Fibroblast of skin of right biceps (primary cell): ENCODE data around the gene GEMIN5.

Experiments used
- DNase-seq: peaks from one replicate; pipeline ENCODE4 v3.0.0-alpha.2; 2013

The GEMIN5 gene

DNA sequence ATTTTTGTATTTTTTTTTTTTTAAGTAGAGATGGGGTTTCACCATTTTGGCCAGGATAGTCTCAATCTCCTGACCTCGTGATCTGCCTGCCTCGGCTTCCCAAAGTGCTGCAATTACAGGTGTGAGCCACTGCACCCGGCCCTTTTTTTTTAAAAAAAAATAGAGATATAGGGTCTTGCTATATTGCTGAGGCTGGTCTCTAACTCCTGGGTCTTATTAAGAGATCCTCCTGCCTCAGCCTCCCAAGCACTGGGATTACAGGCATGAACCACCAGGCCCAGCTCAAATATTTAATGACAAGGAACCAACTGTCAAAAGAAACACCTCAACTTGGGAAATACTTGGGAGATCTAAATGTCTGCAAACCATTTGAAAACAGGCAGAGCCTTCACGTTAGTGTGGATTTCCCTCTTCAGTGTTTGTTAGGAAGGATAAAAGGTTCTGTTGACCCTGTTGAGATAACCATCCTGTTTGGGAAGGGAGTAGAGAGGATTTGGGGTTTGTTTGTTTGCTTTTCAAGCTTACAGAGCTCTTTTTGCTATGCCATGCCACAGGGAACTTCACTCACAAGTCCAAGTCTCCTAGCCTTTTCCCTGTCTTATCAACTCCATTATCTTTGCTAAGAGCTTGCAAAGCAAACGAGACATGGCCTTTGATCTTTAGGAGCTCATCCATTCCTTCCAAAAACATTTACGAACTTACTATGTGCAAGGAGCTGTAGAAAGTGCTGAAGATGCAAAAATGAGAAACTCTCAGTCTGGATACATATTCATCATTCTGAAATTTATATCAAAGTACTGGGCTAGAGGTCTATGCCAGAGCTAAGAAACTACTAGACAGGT lies 95.1 kb downstream of the GEMIN5 start:
- DNase-seq: no peak

DNA sequence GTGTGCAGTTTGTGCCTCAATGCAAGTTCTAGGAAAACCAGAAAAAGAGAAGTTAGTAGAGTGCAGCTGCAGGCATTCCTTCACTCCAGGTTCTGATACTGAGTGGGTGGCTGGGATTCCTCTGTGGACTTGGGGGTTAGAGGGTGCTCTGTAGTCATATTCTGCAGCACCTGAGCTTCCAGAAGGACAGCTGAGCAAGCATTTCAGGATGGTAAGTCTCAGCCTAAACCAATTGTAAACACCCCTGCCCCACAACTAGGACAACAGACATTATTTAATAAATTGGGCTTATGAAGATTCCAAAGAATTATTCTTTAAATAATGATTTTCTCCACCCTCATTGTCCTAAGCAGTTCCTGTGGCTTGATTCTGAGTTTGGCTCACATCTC lies 96.7 kb downstream of the GEMIN5 start:
- DNase-seq: no peak

DNA sequence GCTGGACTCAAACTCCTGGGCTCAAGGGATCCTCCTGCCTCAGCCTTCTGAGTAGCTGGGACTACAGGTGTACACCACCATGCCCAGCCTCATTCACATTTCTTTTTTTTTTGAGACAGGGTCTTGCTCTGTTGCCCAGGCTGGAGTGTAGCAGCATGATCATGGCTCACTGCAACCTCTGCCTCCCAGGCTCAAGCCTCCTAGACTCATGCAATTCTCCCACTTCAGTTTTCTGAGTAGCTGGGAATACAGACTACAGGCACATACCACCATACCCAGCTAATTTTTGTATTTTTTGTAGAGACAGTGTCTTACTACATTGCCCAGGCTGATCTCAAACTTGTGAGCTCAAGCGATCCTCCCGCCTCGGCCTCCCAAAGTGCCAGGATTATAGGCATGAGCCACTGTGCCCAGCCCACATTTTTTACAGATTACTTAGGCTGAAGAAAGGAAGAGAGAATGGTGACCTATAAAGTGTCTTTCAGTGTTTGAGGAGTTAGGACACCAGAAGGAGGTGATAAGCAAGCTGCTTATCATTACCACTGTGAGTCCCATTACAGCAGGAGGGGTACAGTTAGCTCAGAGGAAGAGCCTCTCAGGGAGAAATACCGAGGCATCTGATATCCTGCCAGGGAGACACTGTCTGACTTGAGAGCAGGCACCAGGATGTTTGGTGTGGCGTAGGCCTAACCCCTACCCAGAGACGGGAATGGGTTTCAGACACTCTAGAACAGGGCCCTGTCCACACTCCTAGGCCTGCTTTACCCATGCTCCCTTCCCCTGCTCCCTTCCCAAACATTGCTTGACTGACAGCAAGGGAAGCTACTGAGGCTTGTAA lies 97.4 kb downstream of the GEMIN5 start:
- DNase-seq: no peak
